Spleen (tissue), 7 donors: Measurements from ENCODE around the gene SMIM17.

Experiments used
- POLR2A ChIP-seq, 3 donors: fragments of 450-650 bp; IDR thresholded peaks; one replicate each; pipeline ENCODE4 v1.5.1; 2017; ENCODE audit warnings: antibody characterized with exemption in 3 of 3, mild to moderate bottlenecking in 1 of 3
- POLR2AphosphoS5 ChIP-seq, 3 donors: sonication (generic); formaldehyde crosslinking; IDR thresholded peaks; one replicate each; pipeline ENCODE4 v1.5.1; 2017; ENCODE audit warnings: antibody characterized with exemption in 3 of 3
- TF ChIP-seq, protein P1 (sequence below), 11 experiments: fragments of 200-600 bp in 7 of 11; fragments of 450-650 bp in 4 of 11; sonication (generic) in 4 of 11; IDR thresholded peaks in 8 of 11; conservative IDR thresholded peaks in 3 of 11; 1 replicate in 7 of 11; 2 replicates in 4 of 11; pipeline versions ENCODE4 v1.4.0 to v1.8.0; 2016 to 2021; ENCODE audit warnings: antibody characterized with exemption in 11 of 11, inconsistent platforms in 4 of 11, mild to moderate bottlenecking in 1 of 11
- donor health status: DM: no; HTN: no; CAD: no; lungs with moderate emphysema.
- donor health status: DM: no; HTN: no; CAD: no.
- donor health status: DM: no; HTN: no; CAD: no.

DNA sequence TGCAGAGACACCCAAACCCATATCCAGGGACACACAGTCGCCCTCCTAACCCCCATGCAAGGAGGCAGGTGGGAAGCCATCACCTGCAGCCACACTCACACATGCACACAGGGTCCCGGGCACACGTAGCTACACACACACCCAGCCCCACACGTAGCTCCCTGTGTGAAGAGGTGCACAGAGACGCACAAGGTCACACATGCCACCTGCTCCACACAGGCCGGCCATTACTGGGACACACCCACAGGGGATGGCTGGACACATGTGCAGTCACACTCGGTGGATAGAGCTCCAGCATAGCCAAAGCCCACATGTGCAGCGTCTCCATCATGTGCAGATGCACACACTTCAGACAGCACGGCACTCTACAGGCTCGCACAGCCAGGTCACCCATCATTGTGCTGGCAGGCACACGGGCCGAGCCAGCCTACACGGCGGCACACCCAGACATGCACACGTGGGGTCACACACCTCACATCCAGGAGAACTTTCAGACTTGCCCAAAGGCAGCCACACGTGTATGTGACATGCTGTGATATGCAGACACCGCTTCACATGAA, 27.5 kb downstream of the SMIM17 start:
- TF ChIP-seq POLR2A (IDR thresholded peaks at IDR 0.05) (no peak), POLR2AphosphoS5 (IDR thresholded peaks at IDR 0.05) (no peak)
- TF ChIP-seq, protein P1, sequence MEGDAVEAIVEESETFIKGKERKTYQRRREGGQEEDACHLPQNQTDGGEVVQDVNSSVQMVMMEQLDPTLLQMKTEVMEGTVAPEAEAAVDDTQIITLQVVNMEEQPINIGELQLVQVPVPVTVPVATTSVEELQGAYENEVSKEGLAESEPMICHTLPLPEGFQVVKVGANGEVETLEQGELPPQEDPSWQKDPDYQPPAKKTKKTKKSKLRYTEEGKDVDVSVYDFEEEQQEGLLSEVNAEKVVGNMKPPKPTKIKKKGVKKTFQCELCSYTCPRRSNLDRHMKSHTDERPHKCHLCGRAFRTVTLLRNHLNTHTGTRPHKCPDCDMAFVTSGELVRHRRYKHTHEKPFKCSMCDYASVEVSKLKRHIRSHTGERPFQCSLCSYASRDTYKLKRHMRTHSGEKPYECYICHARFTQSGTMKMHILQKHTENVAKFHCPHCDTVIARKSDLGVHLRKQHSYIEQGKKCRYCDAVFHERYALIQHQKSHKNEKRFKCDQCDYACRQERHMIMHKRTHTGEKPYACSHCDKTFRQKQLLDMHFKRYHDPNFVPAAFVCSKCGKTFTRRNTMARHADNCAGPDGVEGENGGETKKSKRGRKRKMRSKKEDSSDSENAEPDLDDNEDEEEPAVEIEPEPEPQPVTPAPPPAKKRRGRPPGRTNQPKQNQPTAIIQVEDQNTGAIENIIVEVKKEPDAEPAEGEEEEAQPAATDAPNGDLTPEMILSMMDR (IDR thresholded peaks at IDR 0.05 in 8 of 11, conservative IDR thresholded peaks at IDR 0.05 in 3 of 11): no peak
